UCSD-AML1 (cell line): Measurements from ENCODE around the gene MYO18A.
"Not testable (repeated sequence)": the region's sequence is repeated elsewhere in the genome, so short reads cannot be mapped to it uniquely, and the experiment has no call there.

ENCODE experiments used
- DNase-seq: peaks from one replicate; lab custom pipeline; 2025; ENCODE audit not compliant: unreplicated experiment; lab: John Stamatoyannopoulos, UW

MYO18A gene, protein sequence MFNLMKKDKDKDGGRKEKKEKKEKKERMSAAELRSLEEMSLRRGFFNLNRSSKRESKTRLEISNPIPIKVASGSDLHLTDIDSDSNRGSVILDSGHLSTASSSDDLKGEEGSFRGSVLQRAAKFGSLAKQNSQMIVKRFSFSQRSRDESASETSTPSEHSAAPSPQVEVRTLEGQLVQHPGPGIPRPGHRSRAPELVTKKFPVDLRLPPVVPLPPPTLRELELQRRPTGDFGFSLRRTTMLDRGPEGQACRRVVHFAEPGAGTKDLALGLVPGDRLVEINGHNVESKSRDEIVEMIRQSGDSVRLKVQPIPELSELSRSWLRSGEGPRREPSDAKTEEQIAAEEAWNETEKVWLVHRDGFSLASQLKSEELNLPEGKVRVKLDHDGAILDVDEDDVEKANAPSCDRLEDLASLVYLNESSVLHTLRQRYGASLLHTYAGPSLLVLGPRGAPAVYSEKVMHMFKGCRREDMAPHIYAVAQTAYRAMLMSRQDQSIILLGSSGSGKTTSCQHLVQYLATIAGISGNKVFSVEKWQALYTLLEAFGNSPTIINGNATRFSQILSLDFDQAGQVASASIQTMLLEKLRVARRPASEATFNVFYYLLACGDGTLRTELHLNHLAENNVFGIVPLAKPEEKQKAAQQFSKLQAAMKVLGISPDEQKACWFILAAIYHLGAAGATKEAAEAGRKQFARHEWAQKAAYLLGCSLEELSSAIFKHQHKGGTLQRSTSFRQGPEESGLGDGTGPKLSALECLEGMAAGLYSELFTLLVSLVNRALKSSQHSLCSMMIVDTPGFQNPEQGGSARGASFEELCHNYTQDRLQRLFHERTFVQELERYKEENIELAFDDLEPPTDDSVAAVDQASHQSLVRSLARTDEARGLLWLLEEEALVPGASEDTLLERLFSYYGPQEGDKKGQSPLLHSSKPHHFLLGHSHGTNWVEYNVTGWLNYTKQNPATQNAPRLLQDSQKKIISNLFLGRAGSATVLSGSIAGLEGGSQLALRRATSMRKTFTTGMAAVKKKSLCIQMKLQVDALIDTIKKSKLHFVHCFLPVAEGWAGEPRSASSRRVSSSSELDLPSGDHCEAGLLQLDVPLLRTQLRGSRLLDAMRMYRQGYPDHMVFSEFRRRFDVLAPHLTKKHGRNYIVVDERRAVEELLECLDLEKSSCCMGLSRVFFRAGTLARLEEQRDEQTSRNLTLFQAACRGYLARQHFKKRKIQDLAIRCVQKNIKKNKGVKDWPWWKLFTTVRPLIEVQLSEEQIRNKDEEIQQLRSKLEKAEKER (N-terminal part only)

DNA sequence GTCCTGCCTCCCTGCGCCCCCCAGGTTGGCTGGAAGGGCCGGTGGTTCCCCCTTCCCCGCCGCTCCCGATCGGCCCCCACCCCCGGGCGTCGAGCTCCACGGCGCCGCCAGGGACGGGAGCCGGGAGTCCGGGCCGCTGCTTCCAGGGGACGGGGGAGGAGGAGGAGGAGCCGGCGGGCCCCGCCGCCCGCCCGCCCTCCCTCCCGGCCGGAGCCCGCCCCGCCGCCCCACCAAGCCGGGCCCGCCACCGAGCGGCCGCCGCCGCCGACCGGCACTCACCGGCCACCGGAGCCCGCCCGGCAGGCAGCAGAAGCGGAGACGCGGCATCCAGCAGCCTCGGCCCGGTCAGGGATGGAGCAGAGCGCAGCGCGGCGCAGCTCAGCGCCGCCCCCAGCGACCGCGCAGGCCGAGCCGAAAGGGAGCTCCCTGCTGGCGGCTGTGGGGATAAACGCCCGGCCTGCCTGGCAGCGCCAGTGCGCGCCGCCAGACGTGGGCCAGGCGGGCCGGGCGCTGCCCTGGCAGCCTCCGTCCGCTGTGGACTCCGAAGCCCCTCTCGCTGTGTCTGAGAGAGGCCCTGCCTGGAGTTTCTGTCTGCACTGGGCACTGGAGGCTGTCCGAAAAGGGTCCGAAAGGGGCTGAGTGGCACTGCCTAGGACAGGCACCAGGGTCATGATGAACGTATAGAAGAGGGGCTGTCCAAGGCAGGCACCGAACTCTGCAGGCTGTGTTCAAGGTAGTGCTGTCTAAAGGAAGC, at the start of gene MYO18A:
MYO18A (minus strand) TSS at position 365 of the 754 bp plus-strand sequence. CDS start 13,458 bp downstream, outside the sequence.
- DNase-seq = peak; percentile 82

DNA sequence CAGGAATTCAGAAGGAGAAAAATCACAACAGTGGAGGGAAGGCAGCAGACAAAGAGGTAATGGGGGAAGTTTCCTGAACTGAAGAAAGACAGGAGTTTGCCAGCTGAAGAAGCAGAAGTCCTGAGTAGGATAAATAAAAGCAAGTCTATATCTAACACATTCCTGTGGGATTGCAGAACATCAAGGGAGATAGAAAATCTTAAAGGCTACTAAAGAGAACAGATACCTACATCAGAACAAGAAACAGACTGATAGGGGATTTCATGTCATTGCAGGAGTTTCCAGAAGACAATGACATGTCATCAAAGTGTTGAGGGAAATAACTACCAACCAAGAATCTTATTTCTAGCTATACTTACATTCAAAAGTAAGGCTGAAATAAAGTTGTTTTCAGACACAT, 45.2 kb upstream of the MYO18A start:
- DNase-seq = no peak

DNA sequence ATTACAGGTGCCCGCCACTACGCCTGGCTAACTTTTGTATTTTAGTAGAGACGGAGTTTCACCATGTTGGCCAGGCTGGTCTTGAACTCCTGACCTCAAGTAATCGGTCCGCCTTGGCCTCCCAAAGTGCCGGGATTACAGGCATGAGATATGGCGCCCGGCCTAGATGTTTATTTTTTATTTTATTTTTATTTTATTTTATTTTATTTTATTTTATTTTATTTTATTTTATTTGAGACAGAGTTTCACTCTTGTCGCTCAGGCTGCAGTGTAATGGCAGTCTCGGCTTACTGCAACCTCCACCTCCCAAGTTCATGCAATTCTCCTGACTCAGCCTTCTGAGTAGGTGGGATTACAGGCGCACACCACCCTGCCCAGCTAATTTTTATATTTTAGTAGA, 41.1 kb upstream of the MYO18A start:
- DNase-seq = not testable (repeated sequence)

DNA sequence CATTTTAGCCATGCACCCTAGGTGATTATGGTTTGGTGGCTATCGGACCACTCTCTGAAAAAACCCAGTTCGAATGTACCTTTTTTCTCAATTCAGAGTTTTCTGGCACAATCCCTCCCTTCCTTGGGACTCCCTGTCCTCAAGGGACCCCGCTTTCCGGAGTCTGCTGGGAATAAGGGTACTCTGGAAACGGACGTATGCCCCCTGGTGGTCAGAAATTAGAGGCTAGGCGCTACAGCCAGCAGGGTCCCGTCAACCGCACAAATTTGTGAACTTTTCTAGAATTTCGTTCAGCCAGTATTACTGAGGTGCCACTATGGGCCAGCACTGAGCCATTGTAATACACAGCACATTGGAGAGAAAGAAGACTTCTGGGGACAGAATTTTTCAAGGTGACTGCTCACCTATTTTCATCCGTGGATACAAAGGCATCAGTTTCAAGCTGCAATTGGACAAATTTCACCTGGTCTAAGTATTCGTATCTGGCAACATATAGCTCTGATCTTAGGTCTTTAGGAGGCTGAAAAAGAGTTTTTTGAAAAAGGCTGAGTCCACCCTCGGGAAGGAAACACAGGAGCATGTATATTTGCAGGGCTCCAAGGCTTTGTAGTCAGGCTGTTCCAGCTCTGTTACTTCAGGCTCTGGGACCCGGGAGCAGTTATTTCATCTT, 39.3 kb upstream of the MYO18A start:
- DNase-seq = peak; percentile 70

DNA sequence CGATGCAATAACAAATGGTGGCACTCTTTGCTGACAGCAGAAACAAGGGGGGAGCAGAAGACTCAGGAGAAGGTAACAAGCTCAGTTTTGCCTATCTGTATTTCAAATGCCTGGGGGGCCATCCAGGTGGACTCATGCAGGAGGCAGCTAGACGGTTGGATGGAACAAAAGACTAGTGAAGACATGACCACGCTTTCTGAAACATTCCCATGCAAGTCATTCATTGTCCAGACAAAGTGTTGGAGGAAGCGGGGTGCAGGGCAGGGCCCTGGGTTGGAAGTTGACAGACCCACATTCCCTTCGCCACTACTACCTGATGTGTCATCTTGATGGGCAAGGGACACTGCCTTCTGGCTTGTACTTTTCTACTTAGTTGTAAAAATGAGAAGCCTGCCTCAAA, 36.7 kb upstream of the MYO18A start:
- DNase-seq = no peak

DNA sequence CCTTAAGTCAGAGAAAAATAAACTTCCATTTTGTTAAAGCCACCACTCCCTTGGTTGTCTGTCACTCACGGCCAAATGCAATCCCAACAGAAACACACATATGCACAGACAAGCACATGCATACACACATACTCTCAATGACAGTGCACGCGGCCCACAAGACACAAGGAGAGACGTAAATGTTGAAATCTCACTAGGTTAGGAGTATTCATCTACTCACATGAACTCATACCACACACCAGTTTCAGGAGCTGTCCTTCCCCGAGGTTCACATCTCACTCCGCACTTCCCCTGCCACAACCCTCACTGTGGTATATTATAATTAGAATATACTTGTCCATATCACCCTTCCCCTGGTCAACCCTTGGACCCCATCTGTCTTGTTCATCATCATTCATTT, 36.0 kb upstream of the MYO18A start:
- DNase-seq = no peak

DNA sequence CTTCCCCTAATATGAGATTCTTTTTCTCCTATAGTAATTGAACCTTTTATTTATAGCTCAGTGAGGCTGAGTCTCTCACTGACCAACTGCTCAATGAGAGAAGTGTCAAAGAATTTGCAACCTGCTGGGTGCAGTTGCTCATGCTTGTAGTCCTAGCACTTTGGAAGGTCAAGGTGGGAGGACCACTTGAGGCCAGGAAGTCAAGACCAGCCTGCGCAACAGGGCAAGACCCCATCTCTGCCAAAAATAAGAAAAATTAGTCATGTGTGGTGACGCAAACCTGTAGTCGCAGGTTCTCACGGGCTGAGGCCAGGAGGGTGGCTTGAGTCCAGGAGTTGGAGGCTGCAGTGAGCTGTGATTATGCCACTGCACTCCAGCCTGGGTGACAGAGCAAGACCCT, 35.5 kb upstream of the MYO18A start:
- no peak for DNase-seq

DNA sequence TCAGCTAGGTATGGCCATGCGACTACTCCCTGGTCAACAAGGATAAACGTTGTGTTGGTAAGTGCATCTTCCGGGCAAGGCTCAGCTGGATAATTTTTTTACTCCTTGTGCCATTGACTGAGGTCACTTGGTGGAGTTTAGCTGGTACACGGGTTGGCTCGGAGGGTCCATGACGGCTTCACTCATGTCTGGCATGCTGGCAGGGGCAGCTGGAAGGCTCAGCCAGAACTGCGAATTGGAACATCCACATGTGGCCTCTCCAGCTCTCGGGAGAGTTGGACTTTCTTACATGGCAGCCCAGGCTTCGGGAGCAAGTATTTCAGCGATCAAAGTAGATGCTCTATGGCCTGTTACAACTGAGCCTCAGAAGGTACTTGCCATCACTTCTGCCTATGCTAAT, 35.0 kb upstream of the MYO18A start:
- DNase-seq = no peak

DNA sequence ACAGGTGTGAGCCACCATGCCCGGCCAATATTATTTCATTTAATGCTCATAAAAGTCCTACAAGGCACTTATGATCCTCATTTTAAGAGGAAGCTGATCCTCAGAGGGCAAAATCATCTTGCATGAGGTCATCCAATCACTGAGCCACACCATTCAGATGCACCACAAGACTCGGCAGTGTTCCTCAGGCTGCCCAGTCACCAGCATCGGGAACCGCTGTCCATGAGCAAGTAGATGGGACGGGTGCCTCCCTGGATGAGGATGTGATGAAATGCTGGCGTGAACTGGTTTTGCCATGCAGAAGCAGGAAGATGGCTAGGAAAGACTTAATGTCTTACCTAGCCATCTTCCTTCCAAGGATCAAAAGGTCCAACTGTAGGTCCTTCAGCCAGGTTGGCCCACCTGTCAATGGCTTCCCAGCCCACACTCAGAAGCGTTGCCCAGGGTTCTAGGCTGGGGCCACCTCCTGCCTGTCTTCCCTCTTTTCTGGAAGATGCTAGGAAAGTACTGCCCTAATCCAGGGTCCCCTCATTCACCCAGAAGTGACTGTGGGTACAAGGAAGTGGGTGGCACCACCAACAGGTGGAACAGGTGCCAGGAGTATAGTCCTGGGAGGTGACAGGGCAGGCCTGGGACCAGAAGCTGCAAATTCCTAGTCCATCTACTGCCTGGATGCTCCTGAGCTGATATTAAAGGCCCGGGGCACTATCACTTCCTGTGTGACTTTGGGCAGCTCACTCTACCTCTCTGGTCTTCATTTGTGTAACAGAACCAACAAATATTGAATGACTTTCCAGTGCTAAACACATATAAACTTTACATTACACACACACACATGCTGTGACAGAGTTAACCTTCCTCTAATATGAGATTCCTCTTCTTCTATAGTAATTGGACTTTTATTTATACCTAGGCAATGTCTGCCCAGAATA, 34.3 kb upstream of the MYO18A start:
- DNase-seq = no peak

DNA sequence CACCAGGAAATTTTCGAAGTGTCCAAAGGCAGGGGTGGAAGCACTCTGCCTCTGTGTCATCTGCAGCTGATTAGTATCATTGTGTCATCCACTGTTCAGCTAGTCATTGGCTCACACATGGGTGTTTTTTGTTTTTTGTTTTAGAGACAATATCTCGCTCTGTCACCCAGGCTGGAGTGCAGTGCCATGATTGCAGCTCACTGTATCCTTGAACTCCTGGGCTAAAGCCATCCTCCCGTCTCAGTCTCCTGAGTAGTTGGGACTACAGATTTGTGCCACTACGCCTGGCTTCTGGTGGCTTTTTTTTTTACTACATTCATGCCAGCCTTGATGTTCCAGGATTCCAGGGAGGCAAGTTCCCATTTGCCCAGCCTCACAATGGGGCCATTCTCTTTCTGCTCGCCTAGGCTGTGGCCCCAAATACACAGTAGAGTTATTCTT, 32.5 kb upstream of the MYO18A start:
- DNase-seq = no peak

DNA sequence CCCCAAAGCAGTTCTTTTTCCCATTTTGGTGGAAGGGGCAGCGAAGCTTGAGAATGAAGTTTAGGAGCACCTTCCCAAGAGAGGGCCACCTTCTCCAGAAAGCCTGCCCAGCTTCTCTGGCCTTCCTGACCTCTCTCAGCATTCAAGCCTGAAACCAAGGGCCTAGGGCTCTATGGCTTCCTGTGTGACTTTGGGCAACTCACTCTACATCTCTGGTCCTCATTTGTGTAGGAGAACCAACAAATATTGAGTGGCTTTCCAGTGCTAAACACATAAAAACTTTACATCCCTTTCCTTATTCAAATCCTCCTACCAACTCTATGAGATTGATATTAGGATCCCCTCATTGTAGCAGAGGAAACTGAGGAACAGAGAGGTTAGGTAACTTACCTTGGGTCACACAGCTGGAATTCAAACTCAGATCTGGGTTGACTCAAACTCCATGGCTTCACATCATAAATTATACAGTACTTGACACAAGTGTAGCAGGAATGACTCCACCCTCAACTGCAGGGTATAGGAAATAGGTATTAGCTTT, 32.0 kb upstream of the MYO18A start:
- no peak for DNase-seq

DNA sequence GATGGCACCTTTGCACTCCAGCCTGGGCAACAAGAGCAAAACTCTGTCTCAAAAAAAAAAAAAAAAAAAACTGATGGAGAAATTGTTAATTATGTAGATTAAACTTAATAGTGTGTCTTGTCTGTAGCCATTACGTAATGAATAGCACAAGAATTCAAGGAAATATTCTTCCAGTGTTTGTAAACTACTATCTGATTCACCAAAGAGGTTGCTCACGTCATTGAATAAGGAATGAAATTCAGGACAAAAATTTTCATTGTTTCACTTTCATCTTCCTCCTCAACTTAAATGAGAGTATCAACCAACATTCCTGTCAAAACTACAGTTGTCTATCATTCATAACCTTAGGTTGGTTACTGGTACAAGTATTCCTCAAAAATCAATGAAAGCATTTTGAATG, 30.7 kb upstream of the MYO18A start:
- no peak for DNase-seq

DNA sequence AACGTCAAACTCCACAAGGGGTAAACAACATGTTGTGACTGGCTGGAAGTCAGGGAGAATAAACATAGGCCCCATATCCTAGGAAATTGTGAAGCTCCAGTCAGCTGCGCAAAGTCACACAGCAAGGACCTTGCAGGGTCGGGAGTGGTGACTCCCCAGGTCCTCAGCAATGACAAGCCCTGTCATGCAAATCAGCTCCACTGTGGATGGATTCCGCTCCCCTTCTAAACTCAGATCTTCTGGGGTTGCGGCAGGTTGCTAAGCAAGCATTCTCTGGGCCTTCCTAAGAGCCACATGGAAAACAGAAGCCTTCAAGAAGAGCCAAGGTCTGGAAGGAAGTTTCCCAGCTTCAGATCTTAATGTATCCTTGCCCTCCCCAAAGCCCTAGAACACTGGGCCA, 28.9 kb upstream of the MYO18A start:
- no peak for DNase-seq

DNA sequence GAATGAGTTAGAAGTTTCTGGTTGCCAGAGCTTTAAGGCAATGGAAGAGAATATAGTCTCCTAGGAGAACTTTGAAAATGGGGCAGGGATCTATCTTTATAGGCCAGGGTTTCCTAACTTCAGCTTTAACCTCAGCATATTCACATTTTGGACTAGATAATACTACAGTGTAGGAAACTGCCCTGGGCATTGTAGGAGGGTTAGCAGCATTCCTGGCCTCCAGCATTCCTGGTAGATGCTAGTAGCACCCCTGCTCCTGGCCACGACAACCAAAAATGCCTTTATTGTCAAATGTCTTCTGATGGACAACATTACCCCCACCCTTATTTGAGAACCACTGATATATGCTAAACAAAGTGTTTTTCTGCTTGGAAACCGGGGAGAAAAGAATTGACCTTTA, 27.8 kb upstream of the MYO18A start:
- DNase-seq = no peak

DNA sequence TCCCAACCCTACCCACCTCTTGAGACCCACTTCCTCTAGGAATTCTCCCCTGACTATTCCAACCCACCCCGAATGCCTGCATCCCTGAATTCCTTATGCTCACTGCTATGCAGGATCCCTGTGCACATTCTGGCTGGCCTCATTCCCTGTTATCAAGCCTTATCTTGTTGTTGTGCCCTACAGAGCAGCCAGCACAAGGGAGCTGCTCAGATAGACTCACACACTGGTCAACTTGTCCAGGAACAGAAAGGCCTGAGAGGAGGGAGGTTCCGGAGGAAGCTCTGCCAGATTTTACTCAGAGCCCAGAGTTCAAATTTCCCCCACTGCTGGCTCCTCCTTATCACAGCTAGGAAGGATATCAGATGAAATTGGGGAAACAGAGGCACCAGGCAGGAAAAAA, 24.8 kb upstream of the MYO18A start:
- no peak for DNase-seq

DNA sequence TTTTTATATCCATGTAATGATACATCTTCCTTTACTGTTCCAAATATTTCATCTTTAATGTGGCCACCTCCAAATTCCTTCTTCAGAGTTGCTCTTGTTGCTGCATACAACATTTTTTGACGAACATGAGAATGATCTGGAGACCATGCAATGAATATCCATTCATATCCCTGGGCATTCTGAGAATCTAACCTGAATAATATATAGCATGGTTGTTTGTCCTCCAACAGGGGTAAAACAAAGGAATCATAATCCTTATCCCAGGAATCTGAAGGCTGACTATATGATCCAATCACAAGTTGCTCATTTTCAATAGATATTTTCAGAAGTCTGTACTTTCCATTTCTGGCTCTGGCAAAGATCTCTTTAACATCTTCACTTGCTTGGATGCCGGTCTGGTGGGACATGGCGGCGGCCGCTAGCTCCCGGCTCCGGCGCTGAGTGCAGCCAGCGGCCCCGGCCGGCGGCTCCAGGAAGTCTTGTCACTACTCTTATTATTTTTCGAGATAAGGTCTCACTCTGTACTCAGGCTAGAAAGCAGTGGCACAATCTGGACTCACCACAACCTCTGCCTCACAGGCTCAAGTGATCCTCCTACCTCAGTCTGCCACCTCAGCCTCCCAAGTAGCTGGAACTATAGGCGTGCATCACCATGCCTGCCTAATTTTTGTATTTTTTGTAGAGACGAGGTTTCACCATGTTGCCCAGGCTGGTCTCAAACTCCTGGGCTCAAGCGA, 24.0 kb upstream of the MYO18A start:
- DNase-seq = not testable (repeated sequence)

DNA sequence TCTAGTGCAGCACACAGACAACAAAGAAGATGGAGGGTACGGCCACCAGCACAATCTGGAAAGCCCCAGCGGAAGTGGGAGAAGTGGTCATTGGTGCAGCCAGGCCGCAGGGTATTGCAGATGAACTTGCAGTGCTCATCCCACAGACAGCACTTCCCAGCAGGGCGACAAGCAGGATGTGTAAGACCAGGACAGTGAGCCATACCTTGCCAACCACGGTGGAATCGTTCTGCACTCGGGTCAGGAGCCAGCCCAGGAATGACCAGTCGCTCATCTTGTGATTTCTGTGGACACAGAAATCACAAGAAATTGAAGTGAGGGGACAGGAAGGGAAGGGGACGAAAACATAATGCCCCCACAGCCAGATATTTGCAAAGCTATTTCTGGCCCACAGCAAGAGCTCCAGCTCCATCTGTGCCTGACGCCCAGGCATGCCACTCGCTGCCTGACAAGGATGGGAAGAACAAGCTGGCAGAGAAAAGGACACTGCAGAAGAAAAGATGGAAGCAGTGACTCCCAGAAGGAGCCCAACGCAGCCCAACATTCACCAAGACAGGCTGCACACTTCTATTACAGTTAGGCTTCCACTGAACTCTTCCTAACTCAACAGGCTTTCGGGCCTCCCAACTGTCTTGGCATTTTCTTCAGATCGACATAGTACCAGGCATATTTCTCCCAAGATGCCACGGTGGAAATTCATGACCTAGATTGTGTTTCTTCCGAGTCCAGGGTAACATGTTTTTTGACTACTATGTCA, 17.5 kb upstream of the MYO18A start:
- no peak for DNase-seq
